Naive thymus-derived CD4-positive, alpha-beta T cell (primary cell): ENCODE measurements around the gene SEC14L5. TPM values are rescaled to one million over a fixed set of nuclear protein-coding genes. Genes with fewer than 3 reads are reported as not detected.

Experiments used
- ATAC-seq: fragments of 150-1000 bp; cut with Tn5 transposase; 2 replicates; pipeline ENCODE4 v1.10.0; 2021; ENCODE audit warnings: mild to moderate bottlenecking, moderate library complexity
- CTCF ChIA-PET: fragments of 350-600 bp; sonication (Branson Sonifier 250); formaldehyde crosslinking; loops from one replicate; lab custom pipeline; 2021; ENCODE audit warnings: antibody characterized with exemption; lab: Charles Lee
- POLR2A ChIA-PET: fragments of 350-600 bp; sonication (Branson Sonifier 250); formaldehyde crosslinking; loops from one replicate; lab custom pipeline; 2021; ENCODE audit warnings: antibody characterized with exemption, inconsistent platforms; lab: Charles Lee
- DNase-seq, 9 donors: peaks; one replicate each; pipeline versions ENCODE4 v3.0.0 to v3.0.0-alpha.2; 2020 to 2022; ENCODE audit warnings: mixed read lengths in 1 of 9
- H3K27ac ChIP-seq: one replicate; pipeline ENCODE4 v1.7.0; 2013; ENCODE audit warnings: mild to moderate bottlenecking, low read depth, low read length, moderate library complexity
- H3K27me3 ChIP-seq, 2 donors: one replicate each; pipeline ENCODE4 v1.7.0; 2013; ENCODE audit warnings: low read length in 2 of 2, mild to moderate bottlenecking in 2 of 2, moderate library complexity in 2 of 2; ENCODE audit not compliant: control insufficient read depth in 2 of 2, insufficient read depth in 2 of 2
- H3K36me3 ChIP-seq, 3 experiments: 1 replicate in 2 of 3; 2 replicates in 1 of 3; pipeline ENCODE4 v1.7.0; 2013; ENCODE audit warnings: low read length in 3 of 3, mild to moderate bottlenecking in 3 of 3, moderate library complexity in 1 of 3; ENCODE audit not compliant: insufficient read depth in 3 of 3, control insufficient read depth in 2 of 3
- H3K4me1 ChIP-seq, 2 donors: one replicate each; pipeline ENCODE4 v1.7.0; 2013; ENCODE audit warnings: low read length in 2 of 2, mild to moderate bottlenecking in 2 of 2, moderate library complexity in 1 of 2; ENCODE audit not compliant: control insufficient read depth in 2 of 2, insufficient read depth in 2 of 2
- H3K4me3 ChIP-seq: 2 replicates; pipeline ENCODE4 v1.7.0; 2013; ENCODE audit warnings: mild to moderate bottlenecking, low read length
- H3K9me3 ChIP-seq, 3 experiments: 1 replicate in 2 of 3; 2 replicates in 1 of 3; pipeline ENCODE4 v1.7.0; 2013; ENCODE audit warnings: low read length in 3 of 3; ENCODE audit not compliant: control insufficient read depth in 2 of 3
- H3K27ac Mint-ChIP-seq, 9 donors: one replicate each; pipeline ENCODE4 v1.8.0; 2020 to 2022; ENCODE audit warnings: mixed read lengths in 9 of 9, mild to moderate bottlenecking in 8 of 9, moderate library complexity in 5 of 9, inconsistent platforms in 2 of 9
- H3K27me3 Mint-ChIP-seq, 5 donors: one replicate each; pipeline ENCODE4 v1.8.0; 2021 to 2022; ENCODE audit warnings: mixed read lengths in 5 of 5, mild to moderate bottlenecking in 1 of 5
- H3K36me3 Mint-ChIP-seq, 5 donors: one replicate each; pipeline ENCODE4 v1.8.0; 2020 to 2022; ENCODE audit warnings: mixed read lengths in 5 of 5, mild to moderate bottlenecking in 3 of 5, inconsistent platforms in 1 of 5
- H3K4me1 Mint-ChIP-seq, 7 donors: one replicate each; pipeline ENCODE4 v1.8.0; 2020 to 2022; ENCODE audit warnings: mixed read lengths in 7 of 7, mild to moderate bottlenecking in 3 of 7, inconsistent platforms in 1 of 7
- H3K4me3 Mint-ChIP-seq, 10 donors: one replicate each; pipeline ENCODE4 v1.8.0; 2020 to 2022; ENCODE audit warnings: mild to moderate bottlenecking in 10 of 10, mixed read lengths in 10 of 10, moderate library complexity in 6 of 10, inconsistent platforms in 2 of 10
- H3K9me3 Mint-ChIP-seq, 11 donors: one replicate each; pipeline ENCODE4 v1.8.0; 2020 to 2022; ENCODE audit warnings: mixed read lengths in 11 of 11, mild to moderate bottlenecking in 4 of 11, inconsistent platforms in 1 of 11, moderate library complexity in 1 of 11
- intact Hi-C, 2 donors: fragments of 100-400 bp; cut with micrococcal nuclease; formaldehyde crosslinking; loops; one replicate each; pipeline ENCODE4 v1.15.1; 2023
- polyA plus RNA-seq, 2 donors: library from polyadenylated mRNA; unstranded; fragments of 300-500 nt; fragmentation: Illumina TruSeq; gene quantifications; one replicate each; pipeline ENCODE4 v1.2.3, GENCODE V29; 2021
- total RNA-seq, 6 experiments: library from RNA in 5 of 6; stranded (reverse) in 5 of 6; gene quantifications; 1 replicate in 5 of 6; 2 replicates in 1 of 6; pipeline ENCODE4 v1.2.3 and lab custom pipeline; 2021 to 2026

SEC14L5 gene
- total and polyA plus RNA-seq, 7 experiments from 2014 or later, result 0.21 to 1.0 TPM; not detected in 5

DNA sequence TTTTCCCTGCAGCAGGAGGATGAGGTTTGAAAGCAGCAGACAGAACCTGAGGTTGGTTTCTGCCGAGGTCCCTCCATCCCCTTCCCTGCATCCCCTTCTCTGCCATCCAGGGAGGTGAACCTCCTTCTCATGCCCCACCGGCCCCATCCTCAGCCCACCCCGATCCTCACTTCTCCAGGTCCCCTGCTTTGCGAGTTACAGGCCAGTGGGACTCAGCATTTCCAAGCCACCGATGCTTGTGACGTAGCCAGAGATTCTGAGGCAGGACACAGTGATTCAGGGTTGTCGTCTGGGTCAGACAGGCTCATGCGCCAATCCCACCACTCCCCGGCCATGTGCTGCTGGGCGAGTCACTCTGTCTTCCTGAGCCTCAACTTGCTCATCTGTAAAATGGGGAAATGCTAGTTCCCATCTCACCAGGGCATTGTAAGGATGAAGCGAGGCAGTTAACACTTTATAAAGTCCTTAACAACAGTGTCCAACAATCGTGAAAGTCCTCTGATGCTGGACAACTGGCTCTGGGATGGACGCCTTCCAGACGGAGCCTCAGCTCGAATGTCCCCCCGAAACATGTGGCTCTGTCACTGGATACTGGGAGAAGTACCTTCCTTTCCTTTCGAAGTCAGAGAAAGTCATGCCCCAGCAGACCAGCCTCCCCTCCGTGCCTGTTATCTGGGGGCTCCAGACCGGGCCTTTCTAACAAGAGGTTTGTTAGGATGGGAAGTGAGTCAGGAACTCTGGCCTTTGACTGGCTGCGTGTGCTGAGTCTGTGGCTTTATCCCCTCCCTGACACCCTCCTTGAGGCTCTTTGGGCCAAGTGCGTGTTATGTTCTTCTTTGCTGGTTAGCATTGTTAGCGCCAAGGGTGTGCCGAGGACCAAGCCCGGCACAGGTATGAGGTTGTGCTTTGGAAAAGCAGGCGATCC lies 21.9 kb downstream of the SEC14L5 start:
- intact Hi-C loops, result no loop called here
- H3K36me3 Mint-ChIP-seq, result peaks cover 0 to 4% (median 0%) of the 10 kb centered on the region in 5 donors
- no peak overlapping the region for H3K27ac Mint-ChIP-seq
- H3K4me1 Mint-ChIP-seq, result no peaks in the 10 kb centered on the region
- POLR2A ChIA-PET, result no interaction called here
- no peak overlapping the region for H3K27ac ChIP-seq
- H3K4me3 ChIP-seq, result no peak overlapping the region
- peaks cover 0 to 4% (median 0%) of the 10 kb centered on the region in 3 experiments for H3K9me3 ChIP-seq
- H3K4me3 Mint-ChIP-seq, result no peak overlapping the region
- ATAC-seq (no peak), DNase-seq (no peak)
- CTCF ChIA-PET, result no interaction called here
- peaks cover 0 to 16% (median 13%) of the 10 kb centered on the region in 5 donors for H3K27me3 Mint-ChIP-seq
- peaks cover 0 to 14% (median 5%) of the 10 kb centered on the region in 11 donors for H3K9me3 Mint-ChIP-seq
- H3K27me3 ChIP-seq, result no peaks in the 10 kb centered on the region
- no peaks in the 10 kb centered on the region for H3K36me3 ChIP-seq
- no peaks in the 10 kb centered on the region for H3K4me1 ChIP-seq

DNA sequence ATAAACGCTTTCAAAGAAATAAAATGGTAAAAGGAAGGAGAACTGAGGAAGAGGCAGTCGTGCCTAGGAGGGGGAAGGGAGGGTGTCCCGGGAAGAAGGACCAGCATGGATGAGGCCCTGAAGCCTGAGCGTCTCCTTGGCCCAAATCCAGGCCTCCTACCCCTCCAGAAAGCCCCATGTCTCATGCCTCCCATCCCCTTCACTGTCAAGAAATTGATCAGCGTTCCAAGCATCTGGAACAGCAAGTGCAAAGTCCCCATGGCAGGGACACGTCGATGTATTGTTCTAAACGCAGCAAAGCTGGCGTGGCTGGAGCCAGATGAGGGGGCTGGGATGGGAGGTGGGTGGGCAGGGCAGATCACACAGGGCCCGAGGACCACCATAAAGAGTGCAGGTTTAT lies 22.6 kb downstream of the SEC14L5 start:
- Histone ChIP-seq H3K4me1 (no peaks in the 10 kb centered on the region), H3K9me3 (peaks cover 0 to 4% (median 0%) of the 10 kb centered on the region in 3 experiments), H3K4me3 (no peak overlapping the region), H3K27ac (no peak overlapping the region), H3K36me3 (no peaks in the 10 kb centered on the region), H3K27me3 (no peaks in the 10 kb centered on the region)
- ChIA-PET CTCF (no interaction called here), POLR2A (no interaction called here)
- H3K27me3 Mint-ChIP-seq, result peaks cover 1 to 16% (median 11%) of the 10 kb centered on the region in 5 donors
- DNase-seq (no peak), ATAC-seq (no peak)
- H3K4me3 Mint-ChIP-seq, result no peak overlapping the region
- H3K9me3 Mint-ChIP-seq, result peaks cover 0 to 10% (median 2%) of the 10 kb centered on the region in 11 donors
- no peaks in the 10 kb centered on the region for H3K4me1 Mint-ChIP-seq
- H3K36me3 Mint-ChIP-seq, result peaks cover 0 to 1% (median 0%) of the 10 kb centered on the region in 5 donors
- H3K27ac Mint-ChIP-seq, result no peak overlapping the region
- intact Hi-C loops, result no loop called here

DNA sequence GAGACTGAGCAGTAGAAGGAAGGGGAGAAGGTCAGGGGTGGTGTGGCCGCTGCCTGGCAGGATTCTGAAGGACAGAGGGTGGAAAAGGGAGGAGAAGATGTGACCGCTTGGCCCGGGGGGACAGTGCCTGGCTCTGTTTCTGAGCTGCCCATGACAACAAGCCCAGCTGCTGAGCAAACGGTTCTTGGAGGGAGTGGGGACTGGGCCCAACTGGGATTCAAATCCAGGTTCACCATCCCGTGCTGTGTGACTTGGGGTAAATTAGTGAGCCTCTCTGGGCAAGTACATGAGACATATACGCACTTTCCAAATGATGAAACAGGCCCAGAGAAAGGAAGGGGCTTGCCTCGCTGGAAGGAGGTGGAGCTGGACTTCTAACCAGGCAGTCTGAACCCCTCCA lies 23.3 kb downstream of the SEC14L5 start:
- Histone ChIP-seq H3K27ac (no peak overlapping the region), H3K27me3 (no peaks in the 10 kb centered on the region), H3K9me3 (peaks cover 0 to 4% (median 0%) of the 10 kb centered on the region in 3 experiments), H3K4me3 (no peak overlapping the region), H3K4me1 (no peaks in the 10 kb centered on the region), H3K36me3 (no peaks in the 10 kb centered on the region)
- H3K9me3 Mint-ChIP-seq, result peaks cover 0 to 8% (median 2%) of the 10 kb centered on the region in 11 donors
- no peak overlapping the region for H3K4me3 Mint-ChIP-seq
- H3K36me3 Mint-ChIP-seq, result no peaks in the 10 kb centered on the region
- POLR2A ChIA-PET, result no interaction called here
- intact Hi-C loops, result no loop called here
- no peaks in the 10 kb centered on the region for H3K4me1 Mint-ChIP-seq
- ATAC-seq (no peak), DNase-seq (no peak)
- no peak overlapping the region for H3K27ac Mint-ChIP-seq
- CTCF ChIA-PET, result interaction anchor here (0.9 kb wide), 1 partner anchor 8 kb away, joined by 3 read pairs; no protein-coding TSS in a partner anchor
- H3K27me3 Mint-ChIP-seq, result peaks cover 7 to 22% (median 14%) of the 10 kb centered on the region in 5 donors

DNA sequence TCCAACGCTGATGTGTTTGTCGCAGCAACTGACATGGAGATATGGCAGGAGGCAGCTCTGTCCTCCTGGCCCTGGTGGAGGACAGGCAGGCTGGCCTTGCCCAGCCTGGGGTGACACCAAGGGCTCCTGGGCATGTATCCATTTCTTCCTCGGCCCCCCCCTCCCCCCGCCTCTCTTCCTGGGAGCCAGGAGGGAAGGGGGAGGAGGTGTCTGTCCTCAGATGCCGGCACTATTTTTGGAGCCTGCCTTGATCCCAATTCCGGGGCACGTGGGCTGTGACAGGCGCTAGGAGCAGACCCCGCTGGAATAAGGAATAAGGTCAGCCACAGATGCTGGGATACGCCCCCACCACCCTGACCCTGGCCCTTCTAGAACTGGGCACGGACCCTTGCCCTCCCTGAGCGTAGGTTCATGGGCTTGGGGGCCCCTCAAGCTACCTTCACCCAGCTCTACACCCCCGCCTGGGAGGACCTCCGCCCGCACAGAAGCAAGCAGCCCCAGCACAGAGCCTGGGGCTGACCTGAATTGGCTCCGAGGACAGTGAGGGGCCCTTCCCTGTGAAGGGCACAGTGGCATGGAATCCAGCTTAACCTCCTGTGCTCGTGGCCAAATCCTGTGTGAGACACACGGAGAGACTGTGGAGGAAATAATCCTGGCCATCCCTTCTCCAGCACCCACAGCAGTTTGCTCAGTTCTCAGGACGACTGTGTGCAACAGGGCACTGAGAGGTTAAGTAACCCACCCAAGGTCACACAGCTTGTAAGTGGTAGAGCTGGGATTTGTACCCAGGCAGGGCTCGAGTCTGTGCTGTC lies 24.1 kb downstream of the SEC14L5 start:
- peaks cover 0 to 10% (median 2%) of the 10 kb centered on the region in 11 donors for H3K9me3 Mint-ChIP-seq
- POLR2A ChIA-PET, result no interaction called here
- H3K36me3 ChIP-seq, result no peaks in the 10 kb centered on the region
- H3K9me3 ChIP-seq, result peaks cover 0 to 4% (median 0%) of the 10 kb centered on the region in 3 experiments
- H3K4me3 ChIP-seq, result no peak overlapping the region
- intact Hi-C loops, result no loop called here
- H3K27me3 ChIP-seq, result no peaks in the 10 kb centered on the region
- H3K27ac Mint-ChIP-seq, result no peak overlapping the region
- H3K27me3 Mint-ChIP-seq, result peaks cover 14 to 30% (median 22%) of the 10 kb centered on the region in 5 donors
- no peak for DNase-seq
- CTCF ChIA-PET, result interaction anchor here (0.9 kb wide), 1 partner anchor 9 kb away, joined by 3 read pairs; no protein-coding TSS in a partner anchor
- no peak overlapping the region for H3K27ac ChIP-seq
- H3K4me1 Mint-ChIP-seq, result peaks cover 0 to 5% (median 0%) of the 10 kb centered on the region in 7 donors
- no peak overlapping the region for H3K4me3 Mint-ChIP-seq
- no peak for ATAC-seq
- H3K4me1 ChIP-seq, result no peaks in the 10 kb centered on the region
- H3K36me3 Mint-ChIP-seq, result no peaks in the 10 kb centered on the region

DNA sequence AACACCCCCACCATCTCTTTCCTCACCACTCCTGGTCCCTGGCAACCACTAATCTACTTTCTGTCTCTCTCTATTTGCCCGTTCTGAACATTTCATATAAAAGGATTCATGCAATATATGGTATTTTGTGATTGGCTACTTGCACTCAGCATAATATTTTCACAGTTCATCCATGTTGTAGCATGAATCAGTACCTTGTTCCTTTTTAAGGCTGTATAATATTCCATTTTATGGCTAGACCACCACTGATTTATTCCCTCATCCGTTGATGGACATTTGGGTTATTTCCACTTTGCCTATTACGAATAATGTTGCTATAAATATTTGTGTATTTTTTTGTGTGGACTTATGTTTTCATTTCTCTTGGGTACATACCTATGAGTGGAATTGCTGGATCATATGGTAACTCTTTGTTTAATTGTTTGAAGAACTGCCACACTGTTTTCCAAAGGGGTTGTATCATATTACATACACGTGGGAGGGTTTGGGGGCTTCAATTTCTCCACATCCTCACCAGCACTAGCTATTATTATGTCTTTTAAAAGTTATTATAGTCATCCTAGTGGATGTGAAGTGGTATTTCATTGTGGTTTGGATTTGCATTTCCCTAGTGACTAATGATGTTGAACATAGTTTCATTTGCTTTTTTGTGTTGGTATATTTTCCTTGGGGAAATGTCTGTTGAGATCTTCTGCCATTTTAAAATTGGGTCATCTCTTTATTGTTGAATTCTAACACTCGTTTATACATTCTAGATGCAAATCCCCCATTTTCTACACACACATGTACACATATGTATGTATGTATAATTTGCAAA lies 26.3 kb downstream of the SEC14L5 start:
- peaks cover 32 to 39% (median 35%) of the 10 kb centered on the region in 5 donors for H3K27me3 Mint-ChIP-seq
- Histone ChIP-seq H3K27me3 (no peaks in the 10 kb centered on the region), H3K36me3 (no peaks in the 10 kb centered on the region), H3K4me1 (no peaks in the 10 kb centered on the region), H3K27ac (no peak overlapping the region), H3K4me3 (no peak overlapping the region), H3K9me3 (peaks cover 0 to 4% (median 0%) of the 10 kb centered on the region in 3 experiments)
- H3K9me3 Mint-ChIP-seq, result peaks cover 0 to 10% (median 2%) of the 10 kb centered on the region in 11 donors
- no peaks in the 10 kb centered on the region for H3K36me3 Mint-ChIP-seq
- ChIA-PET CTCF (interaction anchor here (0.6 kb wide), 1 partner anchor 14 kb away, joined by 3 read pairs; no protein-coding TSS in a partner anchor), POLR2A (no interaction called here)
- no peak overlapping the region for H3K4me3 Mint-ChIP-seq
- no peak overlapping the region for H3K27ac Mint-ChIP-seq
- no peak for DNase-seq
- peaks cover 0 to 10% (median 0%) of the 10 kb centered on the region in 7 donors for H3K4me1 Mint-ChIP-seq
- intact Hi-C loops, result no loop called here
- no peak for ATAC-seq

DNA sequence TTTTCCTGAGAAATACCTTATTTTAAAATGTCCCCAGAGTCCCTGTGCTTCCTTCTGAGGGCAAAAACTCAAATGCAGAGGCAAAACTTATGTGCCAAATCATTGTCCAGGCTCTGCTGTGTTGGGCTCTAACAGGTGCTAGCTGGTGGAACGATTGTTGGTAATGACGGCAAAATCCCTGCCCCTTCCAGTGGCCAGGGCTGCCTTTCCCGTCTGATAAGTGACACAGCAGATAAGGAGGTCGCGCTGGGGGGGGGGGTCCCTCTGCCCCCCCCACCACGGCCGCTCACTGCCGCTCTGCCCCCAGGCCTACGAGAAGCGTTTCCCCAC lies 29.1 kb downstream of the SEC14L5 start:
- Mint-ChIP-seq H3K27ac (no peak overlapping the region), H3K4me3 (peak overlapping the region in 2 of 10 donors; percentile 8 to 35), H3K9me3 (peaks cover 0 to 10% (median 2%) of the 10 kb centered on the region in 11 donors), H3K27me3 (peaks cover 36 to 49% (median 40%) of the 10 kb centered on the region in 5 donors), H3K4me1 (peaks cover 0 to 10% (median 0%) of the 10 kb centered on the region in 7 donors), H3K36me3 (no peaks in the 10 kb centered on the region)
- H3K4me3 ChIP-seq, result no peak overlapping the region
- no peaks in the 10 kb centered on the region for H3K27me3 ChIP-seq
- no peaks in the 10 kb centered on the region for H3K36me3 ChIP-seq
- CTCF ChIA-PET, result no interaction called here
- intact Hi-C loops, result no loop called here
- peaks cover 0 to 4% (median 0%) of the 10 kb centered on the region in 3 experiments for H3K9me3 ChIP-seq
- DNase-seq (no peak), ATAC-seq (no peak)
- no peak overlapping the region for H3K27ac ChIP-seq
- no peaks in the 10 kb centered on the region for H3K4me1 ChIP-seq
- POLR2A ChIA-PET, result no interaction called here
